ENCODE data around the gene FCRLA.

FCRLA gene

DNA sequence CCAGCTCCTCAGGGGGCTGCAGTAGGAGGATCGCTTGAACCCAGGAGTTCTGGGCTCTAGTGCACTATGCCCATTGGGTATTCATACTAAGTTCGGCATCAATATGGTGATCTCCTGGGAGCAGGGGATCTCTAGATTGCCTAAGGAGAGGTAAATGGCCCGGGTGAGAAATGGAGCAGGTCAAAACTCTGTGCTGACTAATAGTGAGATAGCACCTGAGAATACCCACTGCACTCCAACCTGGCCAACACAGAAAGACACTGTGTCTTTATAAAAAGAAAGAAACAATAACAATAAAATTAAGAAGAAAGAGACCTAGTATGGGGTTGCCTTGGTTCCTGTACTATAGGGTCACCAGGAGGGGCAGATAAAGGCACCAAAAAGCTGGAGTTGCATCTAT lies 28.8 kb downstream of the FCRLA start:
- no peak for DNase-seq

DNA sequence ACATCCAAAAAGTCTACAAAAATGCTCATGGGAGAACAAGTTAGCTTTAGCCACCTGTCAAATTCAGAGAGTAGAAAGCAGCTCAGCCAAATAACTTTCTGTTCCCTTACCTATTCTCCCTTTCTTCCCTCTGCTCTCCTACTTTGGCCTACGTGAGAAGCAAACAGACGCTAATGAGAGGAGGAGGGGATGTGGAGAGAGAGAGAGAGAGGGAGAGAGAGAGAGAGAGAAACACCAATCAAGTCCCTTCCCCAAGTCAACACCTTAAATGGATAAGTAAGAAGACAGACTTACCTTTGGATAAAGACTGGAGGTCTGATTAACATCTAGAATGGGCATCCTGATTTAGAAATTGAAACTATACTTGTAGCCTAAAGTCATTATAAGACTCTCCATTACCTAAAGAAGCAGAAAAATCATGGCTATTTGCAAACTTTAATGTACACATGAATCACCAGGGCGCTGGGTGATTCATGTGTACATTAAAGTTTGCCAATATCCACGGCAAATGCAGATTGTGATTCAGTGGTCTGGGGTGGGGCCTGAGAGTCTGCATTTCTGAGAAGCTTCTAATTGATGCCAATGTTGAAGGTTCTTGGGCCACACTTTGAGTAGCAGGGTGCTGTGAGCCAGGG lies 29.4 kb downstream of the FCRLA start:
- peak; percentile 5 for DNase-seq

DNA sequence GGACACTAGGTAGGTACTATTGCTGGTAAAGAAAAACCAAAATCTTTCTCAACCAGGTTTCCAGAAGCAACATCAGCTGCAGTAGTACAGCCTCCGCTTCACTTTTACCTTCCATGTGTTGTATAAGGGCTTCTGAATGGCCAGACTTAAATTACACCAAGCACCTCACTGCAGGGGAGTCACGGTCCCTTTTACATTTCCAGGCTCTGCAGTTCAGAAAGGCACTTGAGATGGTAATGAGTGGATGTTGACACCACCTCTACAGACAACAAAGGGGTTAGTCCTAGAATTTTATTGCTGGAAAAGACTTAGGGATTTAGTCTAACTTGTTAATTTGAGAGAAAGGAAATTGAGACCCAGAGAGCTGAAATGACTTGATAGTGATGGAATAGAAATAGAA lies 30.6 kb downstream of the FCRLA start:
- no peak for DNase-seq

DNA sequence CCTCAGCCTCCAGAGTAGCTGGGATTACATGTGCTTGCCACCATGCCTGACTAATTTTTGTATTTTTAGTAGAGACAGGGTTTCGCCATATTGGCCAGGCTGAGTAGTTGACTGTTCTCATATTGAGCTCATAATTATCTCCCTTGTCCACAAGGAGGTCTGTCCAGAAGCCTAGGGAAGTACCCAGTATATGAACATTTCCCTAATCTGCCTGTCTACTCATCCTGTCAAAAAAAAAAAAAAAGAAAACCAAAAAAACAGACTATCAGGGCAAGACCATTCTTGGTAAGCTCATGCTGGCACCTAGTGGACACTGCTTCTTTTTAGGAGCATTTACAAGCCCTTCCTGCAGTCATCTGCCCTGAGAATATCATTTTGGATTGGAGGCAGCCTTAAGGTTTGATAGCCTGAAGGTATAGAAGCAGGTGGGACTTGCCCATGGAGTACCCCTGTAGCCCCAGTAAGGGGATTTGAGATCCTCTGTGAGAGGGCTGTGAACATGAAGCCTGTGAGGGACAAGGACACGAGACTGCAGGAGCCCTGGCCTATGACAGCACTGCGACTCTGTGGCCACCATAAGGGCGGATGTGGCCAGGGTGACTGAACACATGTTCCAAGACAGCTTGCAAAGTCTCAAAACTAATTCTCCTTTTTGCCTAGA lies 31.7 kb downstream of the FCRLA start:
- peak; percentile 58 for DNase-seq

- DNase-seq, result no peak
Measured at GRCh38 chr1:161739865-161740566, 33.0 kb downstream of the FCRLA start.

DNA sequence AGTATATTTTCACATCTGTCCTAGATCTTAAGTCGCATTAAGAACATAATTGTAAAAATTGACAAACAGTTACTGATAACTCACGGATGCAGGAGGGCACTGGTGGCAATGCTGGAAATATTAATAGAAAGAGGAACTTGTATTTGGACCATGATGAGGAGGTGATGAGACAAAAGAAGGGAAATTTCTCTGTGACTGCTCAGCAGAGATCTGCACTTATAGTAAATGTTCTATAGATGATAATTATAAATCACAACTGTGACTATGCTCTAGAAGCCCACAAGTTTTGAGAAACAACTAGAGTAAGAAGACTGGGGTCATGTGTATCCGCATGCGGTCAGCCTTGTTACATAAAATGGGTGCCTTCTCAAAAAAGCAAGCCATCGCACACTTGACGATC lies 33.9 kb downstream of the FCRLA start:
- DNase-seq, result no peak

DNA sequence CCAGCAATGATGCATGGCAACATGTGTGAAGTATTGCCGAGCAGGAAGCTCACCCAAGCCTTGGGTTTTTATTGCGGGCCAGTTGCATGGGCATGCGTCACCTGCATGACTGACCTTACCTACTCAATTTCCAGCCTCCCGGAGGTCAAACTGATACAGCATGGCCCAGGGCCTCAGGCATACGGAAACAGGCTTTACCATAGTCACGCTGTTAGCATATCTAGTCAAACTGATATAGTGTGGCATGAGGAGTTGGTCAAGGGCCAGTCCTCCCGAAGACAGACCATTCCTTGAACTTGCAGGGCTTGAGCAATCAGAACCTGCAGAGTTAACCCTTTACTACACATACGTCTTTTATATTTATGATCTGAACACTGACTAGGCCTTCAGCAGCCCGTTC lies 36.2 kb downstream of the FCRLA start:
- no peak for DNase-seq

GRCh38 chr1:161747801-161748200 lies 40.8 kb downstream of the FCRLA start:
- DNase-seq, result no peak

- peak; percentile 88 for DNase-seq
Measured at GRCh38 chr1:161749509-161750407, 42.7 kb downstream of the FCRLA start, which contains the start of gene DUSP12. TSS of gene DUSP12 (plus strand) at chr1:161749786. CDS start at chr1:161749802, 16 bp downstream.

DNA sequence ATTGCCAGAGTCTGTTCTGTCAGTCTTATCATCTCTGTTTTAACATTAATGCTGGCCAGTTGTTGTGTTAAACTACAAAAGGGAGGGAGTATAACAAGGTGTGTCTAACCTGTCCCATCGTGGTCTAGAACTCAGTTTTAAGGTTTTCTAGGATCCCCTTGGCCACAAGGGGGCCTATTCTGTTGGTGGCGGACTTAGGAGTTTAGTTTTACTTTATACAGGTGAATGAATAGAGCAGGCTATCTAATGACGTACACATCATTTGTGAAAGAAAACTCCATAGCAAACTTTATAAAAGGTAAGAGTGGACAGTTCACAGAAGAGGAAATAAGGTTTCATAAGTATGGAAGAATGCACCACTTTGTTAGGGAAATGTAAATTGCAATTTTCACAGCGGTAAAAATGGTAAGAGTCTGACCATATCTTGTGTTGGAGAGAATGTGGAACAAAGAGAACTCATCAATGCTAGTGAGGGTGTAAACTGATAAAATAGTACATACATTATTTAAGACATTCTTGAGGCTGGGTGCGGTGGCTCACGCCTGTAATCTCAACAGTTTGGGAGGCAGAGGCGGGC lies 56.6 kb downstream of the FCRLA start:
- DNase-seq, result peak; percentile 63
